Activated CD4-positive, alpha-beta T cell treated with anti-CD3 and anti-CD28 coated beads, Interleukin-2, amount 50 U/mL, for 48 hours (primary cell): Measurements from ENCODE around the gene ZMIZ2.

Source experiments
- DNase-seq, 2 experiments: peaks; one replicate each; pipeline ENCODE4 v3.0.0-alpha.2; 2020

Gene ZMIZ2

DNA sequence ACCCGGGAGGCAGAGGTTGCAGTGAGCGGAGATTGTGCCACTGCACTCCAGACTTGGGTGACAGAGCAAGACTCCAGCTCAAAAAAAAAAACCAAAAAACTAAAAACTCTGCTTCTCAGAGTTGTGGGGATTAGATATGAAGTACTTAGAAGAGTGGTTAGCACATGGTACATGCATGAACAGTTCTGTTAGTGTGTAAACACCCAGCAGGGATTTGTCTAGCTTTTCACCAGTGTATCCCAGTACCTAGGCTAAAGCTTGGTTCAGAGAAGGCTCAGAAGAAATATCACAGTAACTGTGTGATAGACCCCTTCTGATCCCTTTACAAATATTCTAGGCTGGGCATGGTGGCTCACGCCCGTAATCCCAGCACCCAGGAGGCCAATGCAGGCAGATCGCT, 57.3 kb downstream of the ZMIZ2 start:
- DNase-seq = no peak

DNA sequence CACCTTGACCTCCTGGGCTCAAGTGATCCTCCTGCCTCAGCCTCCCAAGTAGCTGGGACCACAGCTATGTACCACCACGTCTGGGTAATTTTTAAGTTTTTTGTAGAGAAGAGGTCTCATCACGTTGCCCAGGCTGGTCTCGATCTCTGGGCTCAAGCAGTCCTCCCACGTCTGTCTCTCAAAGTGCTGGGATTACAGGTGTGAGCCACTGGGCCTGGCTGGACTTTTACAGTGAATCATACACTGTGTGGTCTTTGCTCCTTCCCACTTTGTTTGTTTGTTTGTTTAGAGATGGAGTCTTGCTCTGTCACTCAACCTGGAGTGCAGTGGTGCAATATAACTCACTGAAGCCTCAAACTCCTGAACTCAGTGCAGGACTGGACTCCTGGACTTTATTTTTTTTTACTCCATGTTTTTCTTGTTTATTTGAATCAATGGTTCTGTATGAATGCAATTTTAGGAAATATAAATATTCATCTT, 60.3 kb downstream of the ZMIZ2 start:
- DNase-seq = no peak

- no peak for DNase-seq
These were observed 62.4 kb downstream of the ZMIZ2 start for GRCh38 chr7:44811093-44811492.

DNA sequence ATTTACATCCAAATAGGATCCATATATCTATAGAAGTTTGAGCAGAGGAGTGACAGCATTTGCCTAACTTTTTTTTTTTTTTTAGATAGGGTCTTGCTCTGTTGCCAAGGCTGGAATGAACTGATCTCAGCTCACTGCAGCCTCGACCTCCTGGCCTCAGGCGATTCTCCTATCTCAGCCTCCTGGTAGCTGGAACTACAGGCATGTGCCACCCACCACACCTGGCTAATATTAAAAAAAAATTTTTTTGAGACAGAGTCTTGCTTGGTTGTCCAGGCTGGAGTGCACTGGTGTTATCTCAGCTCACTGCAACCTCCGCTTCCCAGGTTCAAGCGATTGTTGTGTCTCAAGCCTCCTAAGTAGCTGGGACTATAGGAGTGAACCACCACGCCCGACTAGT, 62.9 kb downstream of the ZMIZ2 start:
- no peak for DNase-seq

GRCh38 chr7:44814919-44815318, 66.3 kb downstream of the ZMIZ2 start:
- DNase-seq = no peak

- no peak for DNase-seq
These were observed 70.6 kb downstream of the ZMIZ2 start for GRCh38 chr7:44819292-44819691.
